HUES6 (cell line): ENCODE data around the gene KRT73.

Experiments used
- H3K27ac ChIP-seq: 2 replicates; pipeline ENCODE4 v1.7.0; 2013; ENCODE audit warnings: low read depth, mild to moderate bottlenecking, low read length, inconsistent platforms
- H3K27me3 ChIP-seq: 2 replicates; pipeline ENCODE4 v1.6.1; 2013; ENCODE audit warnings: low read length; ENCODE audit not compliant: control insufficient read depth, insufficient read depth
- H3K36me3 ChIP-seq: 2 replicates; pipeline ENCODE4 v1.6.1; 2013; ENCODE audit warnings: low read length; ENCODE audit not compliant: control insufficient read depth, insufficient read depth
- H3K4me1 ChIP-seq: 2 replicates; pipeline ENCODE4 v1.6.1; 2013; ENCODE audit warnings: low read length; ENCODE audit not compliant: control insufficient read depth, insufficient read depth
- H3K4me3 ChIP-seq: 2 replicates; pipeline ENCODE4 v1.5.1; 2013; ENCODE audit warnings: low read depth, low read length
- H3K9ac ChIP-seq: one replicate; pipeline ENCODE4 v1.6.1; 2013; ENCODE audit warnings: mild to moderate bottlenecking, low read length
- H3K9me3 ChIP-seq: 2 replicates; pipeline ENCODE4 v1.6.1; 2013; ENCODE audit warnings: low read depth, low read length; ENCODE audit not compliant: control insufficient read depth, insufficient read depth

KRT73 gene

DNA sequence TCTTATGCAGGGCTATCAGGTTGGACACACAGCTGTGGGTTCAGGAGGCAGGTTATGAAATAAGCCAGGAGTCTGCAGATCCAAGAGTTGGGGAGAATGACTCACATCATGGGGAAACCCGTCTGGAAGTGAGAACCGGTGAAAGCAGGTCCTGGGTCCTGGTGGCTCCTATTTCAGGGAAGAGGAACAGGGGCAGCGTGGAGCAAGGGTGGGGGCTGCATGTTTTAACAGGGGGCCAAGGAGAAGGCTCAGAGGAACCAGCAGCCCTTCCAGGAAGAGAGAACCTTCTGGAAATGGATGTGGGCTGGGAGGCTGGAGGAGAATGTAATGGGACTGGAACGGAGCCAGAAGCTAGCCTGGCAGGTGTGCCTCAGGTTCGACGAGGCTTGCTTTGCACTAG lies 36.9 kb downstream of the KRT73 start:
- Histone ChIP-seq H3K27ac (no peak overlapping the region), H3K4me1 (peaks cover 4% of the 10 kb centered on the region), H3K9ac (no peak overlapping the region), H3K36me3 (no peaks in the 10 kb centered on the region), H3K4me3 (no peak overlapping the region), H3K9me3 (no peaks in the 10 kb centered on the region), H3K27me3 (no peaks in the 10 kb centered on the region)

DNA sequence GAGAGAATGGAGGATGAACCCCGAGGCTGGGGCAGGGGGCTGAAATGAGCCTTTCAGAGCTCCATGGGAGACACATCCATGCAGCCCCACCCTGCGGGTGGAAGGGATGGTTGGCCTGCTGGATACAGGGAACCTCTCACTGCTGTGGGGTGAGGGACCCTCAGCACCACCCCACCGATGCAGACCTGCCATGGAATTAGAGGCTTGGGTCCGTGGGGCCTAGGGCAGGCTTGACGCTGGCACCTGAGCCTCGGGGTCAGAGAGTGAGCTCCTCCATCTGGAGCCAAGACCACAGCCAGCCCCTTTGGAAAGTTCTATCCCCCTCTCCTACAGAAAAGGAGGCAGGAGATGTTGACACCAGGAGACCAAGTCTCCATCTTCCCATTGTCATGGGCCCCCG lies 37.3 kb downstream of the KRT73 start:
- no peak overlapping the region for H3K27ac ChIP-seq
- no peak overlapping the region for H3K9ac ChIP-seq
- no peak overlapping the region for H3K4me3 ChIP-seq
- H3K9me3 ChIP-seq, result no peaks in the 10 kb centered on the region
- H3K27me3 ChIP-seq, result no peaks in the 10 kb centered on the region
- no peaks in the 10 kb centered on the region for H3K36me3 ChIP-seq
- H3K4me1 ChIP-seq, result peaks cover 4% of the 10 kb centered on the region

DNA sequence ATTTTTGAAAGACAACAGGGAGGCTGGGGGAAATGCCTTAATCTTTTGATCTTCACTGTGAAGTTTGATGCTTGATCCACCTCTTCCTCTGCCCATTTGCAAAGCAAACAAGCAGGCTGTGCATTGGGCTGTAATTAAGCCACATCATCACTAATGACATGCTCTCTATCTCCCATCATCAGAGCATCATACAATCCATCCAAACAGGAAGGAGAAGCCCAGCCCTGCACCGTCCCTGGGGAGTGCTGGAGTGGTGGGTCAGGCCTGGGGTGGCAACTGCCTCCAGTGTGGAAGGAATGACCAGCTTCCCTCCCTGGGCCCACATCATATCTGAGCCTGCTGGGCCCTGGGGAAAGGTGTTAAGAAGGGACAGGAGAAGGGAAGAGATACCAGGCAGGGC lies 37.9 kb downstream of the KRT73 start:
- Histone ChIP-seq H3K4me3 (no peak overlapping the region), H3K4me1 (peaks cover 4% of the 10 kb centered on the region), H3K9me3 (no peaks in the 10 kb centered on the region), H3K9ac (no peak overlapping the region), H3K27ac (no peak overlapping the region), H3K27me3 (no peaks in the 10 kb centered on the region), H3K36me3 (no peaks in the 10 kb centered on the region)

DNA sequence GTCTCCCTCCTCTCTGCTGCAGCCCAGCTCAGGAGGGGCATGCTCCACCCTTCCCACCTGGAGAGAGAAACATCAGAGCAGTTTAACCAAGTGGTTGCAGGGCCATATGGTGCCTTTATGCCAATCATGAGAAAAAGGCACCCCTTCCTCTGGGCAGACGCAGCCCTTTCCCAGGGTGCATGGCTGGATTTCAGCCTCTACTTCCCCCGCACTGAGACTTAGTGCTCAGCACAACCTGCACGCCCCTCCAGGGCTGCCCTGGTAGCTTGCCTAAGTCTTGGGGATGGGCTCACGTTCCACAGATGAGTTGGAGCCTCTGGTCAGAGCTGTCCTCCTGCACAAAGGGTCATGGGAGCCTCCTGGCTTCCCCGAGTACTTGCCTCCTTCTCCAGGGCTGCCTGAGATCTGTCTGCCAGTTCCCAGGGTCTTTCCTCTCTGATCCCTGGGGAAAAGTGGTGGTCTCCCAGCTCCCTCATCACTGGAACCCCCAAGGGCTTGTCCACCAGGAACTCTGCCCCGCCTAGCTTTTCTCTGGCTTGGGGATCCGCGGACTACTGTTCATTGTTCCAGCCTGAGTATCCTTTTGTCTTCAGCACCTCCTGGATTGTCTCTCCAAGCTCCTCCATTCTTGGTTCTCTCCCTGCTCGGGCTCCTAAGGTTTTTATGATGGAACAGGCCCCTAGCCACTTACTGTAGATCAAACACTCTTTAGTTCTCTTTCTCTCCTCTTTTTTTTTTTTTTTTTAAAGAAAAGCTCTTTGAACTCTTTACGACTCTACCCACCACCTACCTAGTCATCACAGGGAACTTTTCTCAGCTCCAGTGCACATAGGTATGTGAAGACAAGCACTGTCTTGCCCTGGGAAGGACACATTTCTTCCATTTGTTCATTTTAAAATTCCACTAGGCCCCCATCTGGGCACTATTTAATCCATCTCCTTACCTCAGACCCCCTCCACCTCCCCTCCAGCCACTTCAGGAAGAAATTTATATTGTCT lies 38.6 kb downstream of the KRT73 start:
- H3K27ac ChIP-seq, result no peak overlapping the region
- H3K4me1 ChIP-seq, result peaks cover 4% of the 10 kb centered on the region
- H3K36me3 ChIP-seq, result no peaks in the 10 kb centered on the region
- no peak overlapping the region for H3K4me3 ChIP-seq
- H3K9me3 ChIP-seq, result no peaks in the 10 kb centered on the region
- H3K9ac ChIP-seq, result no peak overlapping the region
- H3K27me3 ChIP-seq, result no peaks in the 10 kb centered on the region

DNA sequence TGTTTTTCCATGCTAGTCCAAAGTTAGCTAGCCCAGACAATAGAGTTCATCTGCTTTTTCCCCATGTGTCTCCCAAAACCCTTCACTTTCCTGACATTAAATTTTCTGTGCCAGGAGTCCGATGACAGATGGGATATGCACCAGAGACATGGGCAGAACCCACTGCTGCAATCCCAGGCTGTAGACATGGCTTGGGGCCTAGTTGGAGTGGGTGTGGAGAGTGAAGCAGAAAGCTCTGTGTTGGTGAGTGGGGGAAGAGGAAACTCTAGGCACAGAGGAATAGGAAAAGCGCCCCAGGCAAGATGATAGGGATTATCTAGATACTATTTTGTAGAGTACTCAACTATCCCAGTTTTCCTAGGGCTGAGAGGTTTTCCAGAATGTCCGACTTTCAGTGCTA lies 39.9 kb downstream of the KRT73 start:
- Histone ChIP-seq H3K9ac (no peak overlapping the region), H3K9me3 (no peaks in the 10 kb centered on the region), H3K27ac (no peak overlapping the region), H3K4me3 (no peak overlapping the region), H3K4me1 (peaks cover 4% of the 10 kb centered on the region), H3K36me3 (no peaks in the 10 kb centered on the region), H3K27me3 (no peaks in the 10 kb centered on the region)

DNA sequence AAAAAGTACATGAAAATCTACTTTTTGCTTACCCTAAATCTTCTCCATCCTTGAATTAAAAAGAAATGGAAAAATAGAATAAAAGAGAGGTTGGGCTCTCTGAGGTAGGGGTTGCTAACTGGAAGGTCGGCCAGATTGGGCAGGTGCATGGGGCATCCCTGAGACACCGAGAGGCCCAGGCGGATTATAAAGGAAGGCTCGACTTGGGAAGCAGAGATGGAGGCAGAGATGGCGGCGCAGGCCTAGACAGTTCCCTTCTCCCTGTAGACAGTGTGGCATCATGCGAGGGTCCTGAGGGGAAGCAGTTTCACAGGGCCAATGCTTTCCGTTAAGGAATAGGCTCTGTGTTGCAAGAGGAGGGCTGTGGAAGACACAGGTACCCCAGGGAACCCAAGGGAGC lies 41.0 kb downstream of the KRT73 start:
- Histone ChIP-seq H3K9me3 (no peaks in the 10 kb centered on the region), H3K27me3 (peaks cover 4% of the 10 kb centered on the region; the same call in 1 of the 2 replicates), H3K4me1 (no peaks in the 10 kb centered on the region), H3K4me3 (no peak overlapping the region), H3K27ac (no peak overlapping the region), H3K36me3 (no peaks in the 10 kb centered on the region), H3K9ac (no peak overlapping the region)

DNA sequence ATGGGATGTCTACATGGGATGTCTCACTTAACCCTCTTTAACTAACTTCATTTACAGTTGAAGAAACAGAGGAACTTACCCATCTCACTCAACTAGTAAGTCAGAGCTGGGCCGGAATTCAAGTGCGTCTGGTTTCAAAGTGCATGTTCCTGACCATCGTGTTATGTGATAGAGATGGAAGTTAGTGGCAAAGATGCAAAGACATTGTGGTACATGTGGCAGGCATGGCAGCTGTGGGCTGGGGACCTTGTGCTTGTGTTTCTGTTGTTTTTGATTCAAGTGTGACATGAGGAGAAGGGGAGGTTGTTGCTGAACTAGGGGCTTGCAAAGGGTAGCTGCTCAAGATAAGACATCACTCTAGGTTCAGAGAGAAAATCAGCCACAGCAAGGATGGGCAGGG lies 42.4 kb downstream of the KRT73 start:
- Histone ChIP-seq H3K4me3 (no peak overlapping the region), H3K9me3 (no peaks in the 10 kb centered on the region), H3K9ac (no peak overlapping the region), H3K27ac (no peak overlapping the region), H3K4me1 (no peaks in the 10 kb centered on the region), H3K27me3 (peaks cover 10% of the 10 kb centered on the region; the same call in 1 of the 2 replicates), H3K36me3 (no peaks in the 10 kb centered on the region)

DNA sequence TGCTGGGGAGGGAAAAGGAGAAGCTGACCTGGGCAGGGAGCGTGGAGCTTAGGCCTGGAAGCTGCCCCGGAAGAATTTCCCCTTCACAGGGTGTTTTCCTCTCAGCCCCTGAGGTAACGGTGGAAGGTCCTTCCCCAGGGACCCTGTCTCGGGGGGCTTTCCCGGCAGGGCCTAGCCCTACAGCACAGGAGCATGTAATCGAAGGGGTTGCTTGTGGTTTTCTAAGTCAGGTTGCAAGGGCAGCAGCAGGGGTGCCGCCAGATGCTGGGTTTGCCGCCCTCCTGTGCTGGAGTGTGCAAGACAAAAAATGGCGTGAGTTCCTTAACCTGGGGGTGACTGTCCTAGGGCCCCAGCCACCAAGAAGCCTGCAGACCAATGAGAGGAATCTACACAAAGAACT lies 43.1 kb downstream of the KRT73 start:
- Histone ChIP-seq H3K9ac (no peak overlapping the region), H3K9me3 (no peaks in the 10 kb centered on the region), H3K4me1 (no peaks in the 10 kb centered on the region), H3K4me3 (no peak overlapping the region), H3K27ac (no peak overlapping the region), H3K36me3 (no peaks in the 10 kb centered on the region), H3K27me3 (peaks cover 10% of the 10 kb centered on the region; the same call in 1 of the 2 replicates)

DNA sequence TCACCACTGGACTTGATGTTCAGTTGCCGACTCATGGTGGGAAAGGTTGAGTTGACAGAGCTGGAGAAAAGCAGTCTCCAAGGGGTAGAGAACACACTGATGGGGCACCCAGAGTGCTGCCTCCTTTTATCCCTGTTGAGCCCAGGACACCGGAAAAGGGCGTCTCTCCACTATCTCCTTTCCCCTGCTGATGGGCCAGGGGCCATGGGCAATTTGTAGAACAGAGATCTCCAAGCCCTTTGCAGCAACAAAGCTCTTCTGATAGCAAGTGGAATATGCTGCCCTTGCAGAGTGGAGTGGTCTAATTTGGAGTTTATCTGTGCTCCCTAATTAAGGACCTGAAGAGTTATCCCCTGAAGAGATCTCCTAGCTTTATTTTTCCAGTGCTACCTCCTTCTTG lies 44.6 kb downstream of the KRT73 start, which contains the start of gene KRT74:
Gene KRT74 (minus strand): TSS at position 101 of the 400 bp plus-strand sequence. CDS start 66 bp downstream, at position 35.
- Histone ChIP-seq H3K9me3 (no peaks in the 10 kb centered on the region), H3K36me3 (no peaks in the 10 kb centered on the region), H3K27me3 (peaks cover 10% of the 10 kb centered on the region; the same call in 1 of the 2 replicates), H3K27ac (no peak within 1 kb of the TSS), H3K4me3 (no peak within 1 kb of the TSS), H3K9ac (no peak within 1 kb of the TSS), H3K4me1 (no peaks in the 10 kb centered on the region)

DNA sequence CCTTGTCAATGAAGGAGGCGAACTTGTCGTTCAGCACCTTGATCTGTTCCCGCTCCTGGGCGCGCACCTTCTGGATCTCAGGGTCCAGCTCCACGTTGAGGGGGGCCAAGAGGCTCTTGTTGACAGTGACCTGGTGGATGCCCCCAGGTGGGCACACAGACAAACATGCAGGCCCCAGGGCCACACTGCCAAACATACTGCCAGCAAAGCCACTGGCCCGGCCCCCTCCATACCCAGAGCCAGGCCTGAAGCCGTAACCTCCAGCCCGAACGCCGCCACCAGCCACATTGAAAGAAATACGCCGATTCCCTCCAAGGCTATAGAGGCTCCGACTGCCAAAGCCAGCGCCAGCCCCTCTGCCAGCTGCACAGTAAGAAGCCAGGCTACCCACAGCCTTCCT lies 45.1 kb downstream of the KRT73 start:
- Histone ChIP-seq H3K9me3 (no peaks in the 10 kb centered on the region), H3K4me3 (no peak overlapping the region), H3K9ac (no peak overlapping the region), H3K27ac (no peak overlapping the region), H3K36me3 (no peaks in the 10 kb centered on the region), H3K27me3 (peaks cover 10% of the 10 kb centered on the region; the same call in 1 of the 2 replicates), H3K4me1 (no peaks in the 10 kb centered on the region)

DNA sequence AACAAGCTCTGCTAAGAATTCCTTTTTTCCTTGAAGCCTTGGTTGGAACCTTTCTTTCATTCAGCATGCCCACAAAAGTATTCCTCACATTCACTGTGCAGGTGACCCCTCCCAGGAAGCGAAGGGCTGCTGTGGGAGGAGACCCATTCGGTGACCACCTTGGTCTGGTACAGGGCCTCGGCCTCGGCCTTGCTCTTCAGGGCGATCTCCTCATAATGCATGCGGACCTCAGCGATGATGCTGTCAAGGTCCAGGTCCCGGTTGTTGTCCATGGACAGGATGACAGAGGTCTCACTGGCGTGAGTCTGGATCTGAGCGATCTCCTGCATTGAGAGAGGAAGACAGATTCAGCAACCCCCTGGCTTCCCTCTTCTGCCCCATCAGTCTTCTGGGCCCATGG lies 47.8 kb downstream of the KRT73 start:
- Histone ChIP-seq H3K4me3 (no peak overlapping the region), H3K36me3 (no peaks in the 10 kb centered on the region), H3K27me3 (peaks cover 14% of the 10 kb centered on the region; the same call in 1 of the 2 replicates), H3K9ac (no peak overlapping the region), H3K4me1 (no peaks in the 10 kb centered on the region; the same call in 1 of the 2 replicates), H3K27ac (no peak overlapping the region), H3K9me3 (no peaks in the 10 kb centered on the region)
